ENCODE measurements around the gene TMEM151A.

Gene TMEM151A

GRCh38 chr11:66282468-66283455 lies 8.9 kb upstream of the TMEM151A start:
- peaks cover 3 to 30% (median 27%) of the 10 kb centered on the region in 4 donors for H3K4me1 ChIP-seq
- H3K4me3 ChIP-seq = no peak overlapping the region
- H3K27ac ChIP-seq = no peak overlapping the region
- no peaks in the 10 kb centered on the region for H3K9me3 ChIP-seq
- DNase-seq = peak; percentile 97 to 98
- intact Hi-C loops (cut with DNase I; ENCODE audit: low total_unique reads) = loop anchor here (2.0 kb wide), 1 partner anchor 60 kb away; no protein-coding TSS in a partner anchor
- TF ChIP-seq CTCF (IDR thresholded peaks at IDR 0.05) = peak; percentile 98 to 99
- H3K27me3 ChIP-seq = no peaks in the 10 kb centered on the region
- H3K36me3 ChIP-seq = peaks cover 0 to 17% (median 4%) of the 10 kb centered on the region in 3 donors

GRCh38 chr11:66283461-66284105 lies 8.1 kb upstream of the TMEM151A start:
- Histone ChIP-seq H3K4me3 (no peak overlapping the region), H3K4me1 (peaks cover 3 to 33% (median 28%) of the 10 kb centered on the region in 4 donors), H3K9me3 (no peaks in the 10 kb centered on the region), H3K27ac (no peak overlapping the region), H3K36me3 (peaks cover 0 to 17% (median 4%) of the 10 kb centered on the region in 3 donors), H3K27me3 (no peaks in the 10 kb centered on the region)
- no peak for DNase-seq
- no peak for TF ChIP-seq CTCF (IDR thresholded peaks at IDR 0.05)
- intact Hi-C loops (cut with DNase I; ENCODE audit: low total_unique reads) = loop anchor here (2.0 kb wide), 1 partner anchor 61 kb away; no protein-coding TSS in a partner anchor

GRCh38 chr11:66284526-66285078 lies 7.1 kb upstream of the TMEM151A start:
- Histone ChIP-seq H3K4me3 (no peak overlapping the region), H3K27me3 (no peaks in the 10 kb centered on the region), H3K27ac (no peak overlapping the region), H3K36me3 (peaks cover 0 to 17% (median 4%) of the 10 kb centered on the region in 3 donors), H3K9me3 (no peaks in the 10 kb centered on the region), H3K4me1 (peaks cover 3 to 33% (median 26%) of the 10 kb centered on the region in 4 donors)
- TF ChIP-seq CTCF (IDR thresholded peaks at IDR 0.05) = no peak
- DNase-seq = no peak
- intact Hi-C loops (cut with DNase I; ENCODE audit: low total_unique reads) = no loop called here

- Histone ChIP-seq H3K4me3 (no peak overlapping the region), H3K4me1 (peaks cover 3 to 40% (median 32%) of the 10 kb centered on the region in 4 donors), H3K27me3 (no peaks in the 10 kb centered on the region), H3K9me3 (no peaks in the 10 kb centered on the region), H3K36me3 (peaks cover 0 to 17% (median 4%) of the 10 kb centered on the region in 3 donors), H3K27ac (no peak overlapping the region)
- intact Hi-C loops (cut with DNase I; ENCODE audit: low total_unique reads) = no loop called here
- DNase-seq = no peak
- no peak for TF ChIP-seq CTCF (IDR thresholded peaks at IDR 0.05)
These were observed 6.3 kb upstream of the TMEM151A start for GRCh38 chr11:66285250-66285947.

GRCh38 chr11:66286699-66287098 lies 5.0 kb upstream of the TMEM151A start:
- Histone ChIP-seq H3K9me3 (no peaks in the 10 kb centered on the region), H3K4me3 (no peak overlapping the region), H3K27me3 (no peaks in the 10 kb centered on the region), H3K27ac (no peak overlapping the region), H3K4me1 (peaks cover 3 to 42% (median 34%) of the 10 kb centered on the region in 4 donors), H3K36me3 (peaks cover 0 to 17% (median 4%) of the 10 kb centered on the region in 3 donors)
- no peak for DNase-seq
- intact Hi-C loops (cut with DNase I; ENCODE audit: low total_unique reads) = no loop called here
- TF ChIP-seq CTCF (IDR thresholded peaks at IDR 0.05) = no peak

Data from tibial artery (tissue), 4 donors.